K562 (cell line): ENCODE data around the gene HAT1. TPM values are rescaled to one million over a fixed set of nuclear protein-coding genes. Genes with fewer than 3 reads are reported as not detected.

Source experiments
- ATAC-seq: fragments of 200-7000 bp; cut with Tn5 transposase; 3 replicates; pipeline ENCODE4 v1.9.1; 2020; ENCODE audit warnings: moderate library complexity
- BruUV-seq: library from RNA; stranded (reverse); fragments of 400-500 nt; replicated peaks from 2 replicates; lab custom pipeline; 2021; lab: Mats Ljungman, UMichigan
- CTCF ChIA-PET: fragments of 300-600 bp; formaldehyde crosslinking; extraction: SDS; loops from one replicate; lab custom pipeline; 2021; ENCODE audit warnings: low intra/inter-chr PET ratio; lab: Yijun Ruan, JAX
- POLR2A ChIA-PET: fragments of 300-600, 350-650 bp; sonication (Branson Sonifier 250); formaldehyde crosslinking; extraction: SDS; loops from one replicate; lab custom pipeline; 2021; ENCODE audit warnings: antibody characterized with exemption, inconsistent platforms; lab: Yijun Ruan, JAX
- DNase-seq, 4 experiments: peaks; one replicate each; pipeline versions ENCODE4 v3.0.0 to v3.0.0-alpha.2; 2011 to 2018; ENCODE audit warnings: low spot score in 3 of 4, mixed read lengths in 3 of 4; ENCODE audit errors: extremely low read depth in 1 of 4
- FAIRE-seq: peaks from 2 replicates; lab custom pipeline; 2011; peaks lifted over from hg19 to GRCh38; lab: Jason Lieb, UNC
- H2AFZ ChIP-seq: 2 replicates; pipeline ENCODE4 v1.6.0; 2011; ENCODE audit warnings: low read depth, low read length, control low read depth, inconsistent platforms
- H3K27ac ChIP-seq: fragments of 200-600 bp; 3 replicates; pipeline ENCODE4 v1.8.0; 2011; ENCODE audit warnings: low read depth, mild to moderate bottlenecking, control low read depth, inconsistent platforms, low read length, moderate library complexity, mixed read lengths; ENCODE audit errors: extremely low read depth
- H3K27me3 ChIP-seq, 2 experiments: fragments of 300-600 bp in 1 of 2; 2 replicates in 1 of 2; 3 replicates in 1 of 2; pipeline versions ENCODE4 v1.6.0 to v1.8.0; 2011; ENCODE audit warnings: inconsistent platforms in 2 of 2, low read length in 2 of 2, mild to moderate bottlenecking in 1 of 2, mixed read lengths in 1 of 2, moderate library complexity in 1 of 2; ENCODE audit not compliant: control insufficient read depth in 2 of 2, insufficient read depth in 2 of 2
- H3K36me3 ChIP-seq: fragments of 300-600 bp; 3 replicates; pipeline ENCODE4 v1.8.0; 2011; ENCODE audit warnings: mild to moderate bottlenecking, low read length, inconsistent platforms; ENCODE audit not compliant: control insufficient read depth, insufficient read depth
- H3K4me1 ChIP-seq, 2 experiments: fragments of 200-600 bp in 1 of 2; replicated peaks in 1 of 2; 2 replicates in 1 of 2; 3 replicates in 1 of 2; pipeline versions ENCODE4 v1.5.1 to v1.8.0; 2011; ENCODE audit warnings: inconsistent platforms in 2 of 2, low read length in 2 of 2, mild to moderate bottlenecking in 1 of 2, mixed read lengths in 1 of 2, moderate library complexity in 1 of 2; ENCODE audit not compliant: control insufficient read depth in 2 of 2, insufficient read depth in 2 of 2
- H3K4me2 ChIP-seq: 2 replicates; pipeline ENCODE4 v1.6.1; 2011; ENCODE audit warnings: low read length, control low read depth, inconsistent platforms, mixed read lengths; ENCODE audit not compliant: insufficient read depth
- H3K4me3 ChIP-seq: fragments of 200-600 bp; sonication (generic), shearing (Covaris generic); 2 replicates; pipeline ENCODE4 v1.5.1; 2016; ENCODE audit warnings: control low read depth, inconsistent platforms
- H3K79me2 ChIP-seq: fragments of 200-600 bp; 3 replicates; pipeline ENCODE4 v1.8.0; 2011; ENCODE audit warnings: low read length, inconsistent platforms; ENCODE audit not compliant: control insufficient read depth, insufficient read depth
- H3K9ac ChIP-seq, 2 experiments: 2 replicates each; pipeline versions ENCODE4 v1.6.0 to v1.6.1; 2011; ENCODE audit warnings: low read depth in 2 of 2, low read length in 2 of 2, control low read depth in 1 of 2, inconsistent platforms in 1 of 2, mild to moderate bottlenecking in 1 of 2, mixed read lengths in 1 of 2; ENCODE audit not compliant: insufficient read depth in 1 of 2
- H3K9me1 ChIP-seq: one replicate; pipeline ENCODE4 v1.6.0; 2011; ENCODE audit warnings: inconsistent platforms, mild to moderate bottlenecking, low read length, moderate library complexity; ENCODE audit not compliant: control insufficient read depth, insufficient read depth
- H3K9me3 ChIP-seq: replicated peaks from 2 replicates; pipeline ENCODE4 v1.5.1; 2011; ENCODE audit warnings: low read depth, low read length, inconsistent platforms; ENCODE audit not compliant: control insufficient read depth, insufficient read depth
- H4K20me1 ChIP-seq: replicated peaks from 2 replicates; pipeline ENCODE4 v1.6.1; 2011; ENCODE audit warnings: low read length, inconsistent platforms, mixed read lengths; ENCODE audit not compliant: control insufficient read depth, insufficient read depth
- GMEB1 ChIP-seq: fragments of 250-450 bp; sonication (Bioruptor Pico); IDR thresholded peaks from 2 replicates; pipeline ENCODE4 v1.4.0; 2020; ENCODE audit warnings: mild to moderate bottlenecking
- ZBTB2 ChIP-seq: fragments of 450-650 bp; IDR thresholded peaks from 2 replicates; pipeline ENCODE4 v1.6.1; 2016; ENCODE audit warnings: antibody characterized with exemption
- ZNF121 ChIP-seq: sonication (generic); formaldehyde crosslinking; conservative IDR thresholded peaks from 2 replicates; pipeline ENCODE4 v1.8.0; 2022; ENCODE audit warnings: missing genetic modification reagents
- WGBS: fragments of 100-300 bp; shearing (Covaris generic); methylation state at CpG from one replicate; pipeline ENCODE4 v1.1.6; 2016; ENCODE audit warnings: low coverage, mixed read lengths; ENCODE audit not compliant: insufficient coverage; ENCODE audit errors: missing lambda C conversion rate; 5-methylcytosine and 5-hydroxymethylcytosine counted together
- in situ Hi-C: fragments of 300-500 bp; cut with MboI; formaldehyde crosslinking; loops from 4 replicates; pipeline ENCODE4 v1.15.0; 2018; ENCODE audit warnings: inconsistent platforms, mixed read lengths
- intact Hi-C: fragments of 100-400 bp; cut with micrococcal nuclease; formaldehyde crosslinking; loops from 2 replicates; pipeline ENCODE4 v1.14.2; 2022
- polyA plus RNA-seq, 8 experiments: library from polyadenylated mRNA; depleted of rRNA in 4 of 8; stranded (reverse) in 5 of 8; unstranded in 3 of 8; fragments of >200 nt; fragmentation: Nextera tagmentation in 2 of 8; fragmentation: Illumina TruSeq in 1 of 8; extraction: Ambion mirVana in 2 of 8; extraction: Trizol in 1 of 8; gene quantifications; 2 replicates each; pipeline versions ENCODE4 v1.2.1 to v1.2.3, GENCODE V29; 2011 to 2014; ENCODE audit warnings: inconsistent platforms in 1 of 8, missing spikeins in 1 of 8
- total RNA-seq, 7 experiments: library from RNA; depleted of rRNA in 6 of 7; stranded (reverse); fragments of >200 nt in 6 of 7; fragmentation: Illumina TruSeq in 2 of 7; extraction: Trizol in 2 of 7; gene quantifications; 2 replicates each; pipeline versions ENCODE4 v1.2.1 to v1.2.3, GENCODE V29; 2011 to 2021; ENCODE audit warnings: low replicate concordance in 1 of 7

Gene HAT1
- total and polyA plus RNA-seq, 9 of the 15 experiments (the other 6 are each of a cell fraction or from before 2014, with no cell fraction given), result 125 to 384 (median 244) TPM

- ChIA-PET CTCF (no interaction called here), POLR2A (interaction anchor here (1.0 to 1.9 kb wide), 4 partner anchors 11 to 255 kb away, joined by 3 to 10 read pairs (median 3); partner anchors contain the start of gene HAT1)
- no peak overlapping the region for H3K9ac ChIP-seq
- no peak for FAIRE-seq
- no peak for ATAC-seq
- no peaks in the 10 kb centered on the region for H3K27me3 ChIP-seq
- H3K36me3 ChIP-seq, result peaks cover 50% of the 10 kb centered on the region
- no peak overlapping the region for H3K4me2 ChIP-seq
- WGBS, result 89% methylated on average over 3 of the region's 3 CpGs
- H4K20me1 ChIP-seq, result no peaks in the 10 kb centered on the region
- no peaks in the 10 kb centered on the region; a peak in 1 of 5 replicates for H3K4me1 ChIP-seq
- no peak overlapping the region for H3K27ac ChIP-seq
- TF ChIP-seq ZBTB2, result no peak
- TF ChIP-seq ZNF121 (CRISPR knock-in tag), result peak; percentile 48
- DNase-seq, result no peak
- H3K9me3 ChIP-seq, result no peaks in the 10 kb centered on the region
- H3K9me1 ChIP-seq, result no peaks in the 10 kb centered on the region
- in situ Hi-C loops (no loop called here), intact Hi-C loops (no loop called here)
- no peak overlapping the region for H3K4me3 ChIP-seq
- H3K79me2 ChIP-seq, result peaks cover 13% of the 10 kb centered on the region; the same call in 2 of the 3 replicates
- no peak overlapping the region for H2AFZ ChIP-seq
- no TSS peak for BruUV-seq
Observed at GRCh38 chr2:171958475-171958874, 36.2 kb downstream of the HAT1 start.

GRCh38 chr2:171959998-171960397 is 37.7 kb downstream of the HAT1 start:
- H3K4me2 ChIP-seq, result no peak overlapping the region
- 89% methylated on average over 2 of the region's 2 CpGs for WGBS
- in situ Hi-C loops (no loop called here), intact Hi-C loops (no loop called here)
- H3K36me3 ChIP-seq, result peaks cover 48% of the 10 kb centered on the region
- H3K4me3 ChIP-seq, result no peak overlapping the region
- ChIA-PET POLR2A (interaction anchor here (0.6 to 1.9 kb wide), 5 partner anchors 9 to 143 kb away, joined by 3 to 10 read pairs (median 3); partner anchors contain the start of gene DLX2), CTCF (no interaction called here)
- H3K9me1 ChIP-seq, result no peaks in the 10 kb centered on the region
- no peaks in the 10 kb centered on the region for H3K9me3 ChIP-seq
- no peak overlapping the region for H2AFZ ChIP-seq
- no peaks in the 10 kb centered on the region; a peak in 1 of 5 replicates for H3K4me1 ChIP-seq
- DNase-seq (no peak), ATAC-seq (no peak), FAIRE-seq (no peak)
- peaks cover 16% of the 10 kb centered on the region; the same call in 2 of the 3 replicates for H3K79me2 ChIP-seq
- no peak overlapping the region for H3K27ac ChIP-seq
- no peak overlapping the region for H3K9ac ChIP-seq
- no TSS peak for BruUV-seq
- H3K27me3 ChIP-seq, result no peaks in the 10 kb centered on the region
- no peaks in the 10 kb centered on the region for H4K20me1 ChIP-seq
- no peak for TF ChIP-seq GMEB1 (CRISPR knock-in tag)
